Osteoblast (primary cell): Measurements from ENCODE around the gene KRTAP5-6. TPM values are rescaled to one million over a fixed set of nuclear protein-coding genes. Genes with fewer than 3 reads are reported as not detected.
A peak's percentile ranks its signal among the peaks of the same experiment; 100 is the strongest.

Experiments used
- DNase-seq: peaks from one replicate; pipeline ENCODE4 v3.0.0; 2011; ENCODE audit warnings: low spot score, mixed read lengths; ENCODE audit not compliant: insufficient read length; ENCODE audit errors: missing footprints
- H2AFZ ChIP-seq: 2 replicates; pipeline ENCODE4 v1.6.0; 2011; ENCODE audit warnings: mild to moderate bottlenecking, low read length
- H3K27ac ChIP-seq: 2 replicates; pipeline ENCODE4 v1.5.1; 2011; ENCODE audit warnings: mild to moderate bottlenecking, low read depth, low read length, moderate library complexity
- H3K27me3 ChIP-seq: 2 replicates; pipeline ENCODE4 v1.6.0; 2012; ENCODE audit warnings: mild to moderate bottlenecking, control low read depth, inconsistent platforms, low read length, moderate library complexity; ENCODE audit not compliant: insufficient read depth
- H3K36me3 ChIP-seq: 2 replicates; pipeline ENCODE4 v1.5.1; 2011; ENCODE audit warnings: mild to moderate bottlenecking, low read length, control low read depth, moderate library complexity; ENCODE audit not compliant: insufficient read depth
- H3K4me1 ChIP-seq: 2 replicates; pipeline ENCODE4 v1.5.1; 2011; ENCODE audit warnings: mild to moderate bottlenecking, low read length, control low read depth, moderate library complexity; ENCODE audit not compliant: insufficient read depth
- H3K4me2 ChIP-seq: 2 replicates; pipeline ENCODE4 v1.6.0; 2011; ENCODE audit warnings: mild to moderate bottlenecking, low read length; ENCODE audit not compliant: insufficient read depth
- H3K4me3 ChIP-seq: fragments of 200-600 bp; sonication (generic); 3 replicates; pipeline ENCODE4 v1.5.1; 2012; ENCODE audit warnings: mild to moderate bottlenecking, low read length, inconsistent platforms; ENCODE audit not compliant: insufficient read depth
- H3K79me2 ChIP-seq: 2 replicates; pipeline ENCODE4 v1.6.0; 2012; ENCODE audit warnings: mild to moderate bottlenecking, low read length, control low read depth, inconsistent platforms; ENCODE audit not compliant: insufficient read depth
- H3K9me3 ChIP-seq: 2 replicates; pipeline ENCODE4 v1.5.1; 2011; ENCODE audit warnings: low read depth, low read length, control low read depth
- H4K20me1 ChIP-seq: 2 replicates; pipeline ENCODE4 v1.6.0; 2012; ENCODE audit warnings: mild to moderate bottlenecking, low read length, control low read depth; ENCODE audit not compliant: insufficient read depth
- total RNA-seq: library from RNA; depleted of rRNA; stranded (reverse); fragments of >200 nt; gene quantifications from 2 replicates; pipeline ENCODE4 v1.2.3, GENCODE V29; 2012
- TF ChIP-seq, protein P1 (sequence below): IDR thresholded peaks from 2 replicates; pipeline ENCODE4 v1.5.1; 2011; ENCODE audit warnings: mild to moderate bottlenecking, low read depth, low read length, moderate library complexity; ENCODE audit errors: extremely low read depth

KRTAP5-6 gene
- total RNA-seq, 1 donor, result not detected

DNA sequence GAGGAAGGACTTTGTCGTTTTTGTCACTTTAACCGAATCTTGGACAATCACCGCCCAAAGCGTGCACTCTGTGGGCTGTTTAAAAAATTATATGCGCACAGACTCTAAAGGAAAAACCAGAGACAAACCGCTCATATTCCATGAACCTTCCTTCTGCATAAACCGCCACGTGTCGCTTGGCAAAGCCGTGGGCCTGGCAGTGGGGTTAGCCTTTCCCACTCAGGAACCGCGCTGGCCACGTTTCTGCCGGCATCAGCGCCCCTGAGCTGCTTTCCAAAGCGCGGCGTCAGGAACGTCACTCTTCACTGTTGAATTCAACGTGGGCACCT lies 44.6 kb upstream of the KRTAP5-6 start:
- Histone ChIP-seq H4K20me1 (no peaks in the 10 kb centered on the region), H2AFZ (no peak overlapping the region), H3K4me1 (no peaks in the 10 kb centered on the region), H3K27me3 (peaks cover 29% of the 10 kb centered on the region), H3K4me3 (no peak overlapping the region), H3K4me2 (no peak overlapping the region), H3K36me3 (no peaks in the 10 kb centered on the region), H3K27ac (no peak overlapping the region), H3K79me2 (no peaks in the 10 kb centered on the region), H3K9me3 (no peaks in the 10 kb centered on the region)
- peak; percentile 47 for DNase-seq
- TF ChIP-seq, protein P1, sequence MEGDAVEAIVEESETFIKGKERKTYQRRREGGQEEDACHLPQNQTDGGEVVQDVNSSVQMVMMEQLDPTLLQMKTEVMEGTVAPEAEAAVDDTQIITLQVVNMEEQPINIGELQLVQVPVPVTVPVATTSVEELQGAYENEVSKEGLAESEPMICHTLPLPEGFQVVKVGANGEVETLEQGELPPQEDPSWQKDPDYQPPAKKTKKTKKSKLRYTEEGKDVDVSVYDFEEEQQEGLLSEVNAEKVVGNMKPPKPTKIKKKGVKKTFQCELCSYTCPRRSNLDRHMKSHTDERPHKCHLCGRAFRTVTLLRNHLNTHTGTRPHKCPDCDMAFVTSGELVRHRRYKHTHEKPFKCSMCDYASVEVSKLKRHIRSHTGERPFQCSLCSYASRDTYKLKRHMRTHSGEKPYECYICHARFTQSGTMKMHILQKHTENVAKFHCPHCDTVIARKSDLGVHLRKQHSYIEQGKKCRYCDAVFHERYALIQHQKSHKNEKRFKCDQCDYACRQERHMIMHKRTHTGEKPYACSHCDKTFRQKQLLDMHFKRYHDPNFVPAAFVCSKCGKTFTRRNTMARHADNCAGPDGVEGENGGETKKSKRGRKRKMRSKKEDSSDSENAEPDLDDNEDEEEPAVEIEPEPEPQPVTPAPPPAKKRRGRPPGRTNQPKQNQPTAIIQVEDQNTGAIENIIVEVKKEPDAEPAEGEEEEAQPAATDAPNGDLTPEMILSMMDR, result no peak

DNA sequence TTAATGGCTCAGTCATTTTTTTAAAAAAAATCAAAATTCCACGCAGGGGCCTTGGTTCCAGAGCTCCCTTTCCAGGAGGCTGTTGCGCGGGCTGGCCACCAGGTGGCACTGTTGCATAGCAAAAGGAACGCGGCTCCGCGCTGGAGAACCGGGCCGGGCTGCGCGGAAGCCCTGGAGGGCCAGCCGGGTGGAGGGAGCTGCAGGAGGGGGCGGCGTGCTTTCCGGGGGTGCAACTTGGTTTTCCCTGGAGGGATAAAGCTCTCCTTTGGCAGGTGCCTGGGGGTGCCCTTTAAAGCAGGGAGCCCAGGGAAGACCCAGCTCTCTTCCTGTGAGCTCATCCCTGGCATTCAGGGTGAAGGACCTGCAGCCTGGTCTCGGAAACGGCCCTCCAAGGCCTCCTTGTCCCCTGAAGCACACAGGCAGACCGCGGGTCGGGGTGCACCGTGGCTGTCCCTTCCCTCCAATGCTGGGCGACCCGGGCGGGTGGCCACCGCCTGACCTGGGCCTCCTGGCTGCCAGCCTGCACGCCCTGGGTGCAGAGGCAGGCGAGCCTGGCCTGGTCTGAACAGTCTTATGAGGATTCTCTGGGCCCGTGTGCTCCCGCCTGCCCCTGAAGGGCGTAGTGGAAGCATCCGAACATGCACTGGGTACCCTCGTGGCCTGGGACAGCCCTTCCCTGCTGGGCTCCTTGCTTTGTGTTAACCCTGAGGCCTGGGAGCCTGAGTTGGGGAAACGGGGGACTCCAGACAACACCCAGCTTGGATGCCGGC lies 44.0 kb upstream of the KRTAP5-6 start:
- H3K36me3 ChIP-seq, result no peaks in the 10 kb centered on the region
- no peak overlapping the region for H3K4me2 ChIP-seq
- H2AFZ ChIP-seq, result no peak overlapping the region
- TF ChIP-seq, protein P1, result peak; percentile 86
- DNase-seq, result peak; percentile 99
- no peaks in the 10 kb centered on the region for H3K9me3 ChIP-seq
- no peaks in the 10 kb centered on the region for H3K79me2 ChIP-seq
- no peaks in the 10 kb centered on the region for H4K20me1 ChIP-seq
- H3K27me3 ChIP-seq, result peaks cover 29% of the 10 kb centered on the region
- H3K27ac ChIP-seq, result no peak overlapping the region
- H3K4me3 ChIP-seq, result no peak overlapping the region
- no peaks in the 10 kb centered on the region for H3K4me1 ChIP-seq

DNA sequence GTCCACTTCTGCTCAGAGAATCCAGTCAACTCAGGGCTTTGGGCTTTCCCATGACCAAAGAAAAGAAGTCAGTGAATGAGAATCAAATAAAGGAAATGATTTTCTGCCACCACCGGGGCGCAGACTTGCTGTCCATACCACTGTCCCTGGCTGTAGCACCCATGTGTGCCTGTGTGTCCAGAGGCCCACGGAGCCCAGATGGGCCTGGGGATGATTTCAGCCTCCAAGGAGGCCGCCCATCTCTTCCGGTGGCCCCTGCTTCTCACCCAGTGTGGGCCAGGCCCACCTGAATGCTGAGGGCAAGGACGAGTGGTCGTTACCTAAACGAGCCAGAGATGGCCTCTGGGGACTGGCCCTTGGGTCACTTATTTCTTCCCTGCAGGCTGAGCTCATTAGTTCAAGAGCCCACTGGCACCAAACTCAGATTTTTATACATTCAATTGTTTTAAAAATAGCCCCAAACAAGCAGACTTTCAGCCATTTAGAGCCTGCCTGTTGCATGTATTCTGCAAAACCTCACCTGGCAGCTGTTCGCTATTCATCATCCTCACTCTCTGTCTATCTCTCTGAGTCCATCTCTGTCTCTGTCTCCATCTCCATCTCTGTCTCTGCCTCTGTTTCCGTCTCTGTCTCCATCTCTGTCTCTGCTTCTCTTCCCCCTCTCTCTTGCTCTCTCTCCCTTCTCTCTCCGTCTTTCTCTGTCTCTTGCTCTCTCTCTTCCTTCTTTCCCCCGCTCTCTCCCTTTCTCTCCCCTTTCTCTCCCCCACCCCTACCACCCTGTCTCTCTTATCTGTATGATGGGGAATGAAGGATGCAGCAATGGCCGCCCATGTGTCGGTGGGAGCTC lies 43.2 kb upstream of the KRTAP5-6 start:
- no peaks in the 10 kb centered on the region for H3K9me3 ChIP-seq
- no peak overlapping the region for H3K4me2 ChIP-seq
- H3K27me3 ChIP-seq, result peaks cover 29% of the 10 kb centered on the region
- H2AFZ ChIP-seq, result no peak overlapping the region
- TF ChIP-seq, protein P1, result no peak
- H3K27ac ChIP-seq, result no peak overlapping the region
- H3K4me3 ChIP-seq, result no peak overlapping the region
- no peaks in the 10 kb centered on the region for H4K20me1 ChIP-seq
- H3K4me1 ChIP-seq, result no peaks in the 10 kb centered on the region
- peak; percentile 43 for DNase-seq
- no peaks in the 10 kb centered on the region for H3K36me3 ChIP-seq
- H3K79me2 ChIP-seq, result no peaks in the 10 kb centered on the region
